DOHH2 (cell line): Measurements from ENCODE around the gene TMEM269.

Source experiments
- H3F3A ChIP-seq: fragments of 200-600 bp; sonication (generic), shearing (Covaris generic); 2 replicates; pipeline ENCODE4 v1.6.0; 2016; ENCODE audit warnings: antibody characterized with exemption, mild to moderate bottlenecking; ENCODE audit not compliant: control insufficient read depth, insufficient read depth
- H3K27ac ChIP-seq: fragments of 200-600 bp; sonication (generic); 2 replicates; pipeline ENCODE4 v1.5.1; 2014; ENCODE audit warnings: low read depth, mild to moderate bottlenecking, low read length, moderate library complexity
- H3K27me3 ChIP-seq: fragments of 200-600 bp; sonication (generic); 2 replicates; pipeline ENCODE4 v1.6.1; 2014; ENCODE audit warnings: mild to moderate bottlenecking, low read length, mixed read lengths; ENCODE audit not compliant: control insufficient read depth
- H3K36me3 ChIP-seq: fragments of 200-600 bp; sonication (generic); 2 replicates; pipeline ENCODE4 v1.6.1; 2014; ENCODE audit warnings: mild to moderate bottlenecking, low read length, moderate library complexity, mixed read lengths; ENCODE audit not compliant: control insufficient read depth
- H3K4me1 ChIP-seq: fragments of 200-600 bp; sonication (generic); 2 replicates; pipeline ENCODE4 v1.6.1; 2014; ENCODE audit warnings: mild to moderate bottlenecking, low read length, mixed read lengths; ENCODE audit not compliant: control insufficient read depth
- H3K4me2 ChIP-seq: fragments of 200-600 bp; sonication (generic); 2 replicates; pipeline ENCODE4 v1.6.0; 2014; ENCODE audit warnings: mild to moderate bottlenecking, low read length, moderate library complexity
- H3K4me3 ChIP-seq: fragments of 200-600 bp; sonication (generic); 2 replicates; pipeline ENCODE4 v1.5.1; 2014; ENCODE audit warnings: mild to moderate bottlenecking, low read length, mixed read lengths
- H3K79me2 ChIP-seq: fragments of 200-600 bp; sonication (generic); 2 replicates; pipeline ENCODE4 v1.6.1; 2014; ENCODE audit warnings: mild to moderate bottlenecking, low read length, mixed read lengths; ENCODE audit not compliant: control insufficient read depth
- H3K9me2 ChIP-seq: fragments of 200-600 bp; sonication (generic); replicated peaks from 2 replicates; pipeline ENCODE4 v1.6.1; 2014; ENCODE audit warnings: mild to moderate bottlenecking, low read length, mixed read lengths; ENCODE audit not compliant: control insufficient read depth
- H3K9me3 ChIP-seq: fragments of 200-600 bp; sonication (generic); 2 replicates; pipeline ENCODE4 v1.6.1; 2014; ENCODE audit warnings: antibody characterized with exemption, low read length, mixed read lengths; ENCODE audit not compliant: control insufficient read depth, insufficient read depth
- H4K20me1 ChIP-seq: fragments of 200-600 bp; sonication (generic); 2 replicates; pipeline ENCODE4 v1.6.0; 2014; ENCODE audit warnings: low read depth, mild to moderate bottlenecking, antibody characterized with exemption, low read length, moderate library complexity; ENCODE audit not compliant: control insufficient read depth, insufficient read depth
- EZH2phosphoT487 ChIP-seq: fragments of 200-600 bp; sonication (generic); IDR thresholded peaks from 2 replicates; pipeline ENCODE4 v1.6.1; 2017; ENCODE audit warnings: borderline replicate concordance, mild to moderate bottlenecking, antibody characterized with exemption, low read length, moderate library complexity, mixed read lengths
- TF ChIP-seq, protein P1 (sequence below): fragments of 200-600 bp; sonication (generic); IDR thresholded peaks from one replicate; pipeline ENCODE4 v1.5.1; 2014; ENCODE audit warnings: antibody characterized with exemption, mild to moderate bottlenecking, low read depth, low read length; ENCODE audit not compliant: poor library complexity, severe bottlenecking

Gene TMEM269

DNA sequence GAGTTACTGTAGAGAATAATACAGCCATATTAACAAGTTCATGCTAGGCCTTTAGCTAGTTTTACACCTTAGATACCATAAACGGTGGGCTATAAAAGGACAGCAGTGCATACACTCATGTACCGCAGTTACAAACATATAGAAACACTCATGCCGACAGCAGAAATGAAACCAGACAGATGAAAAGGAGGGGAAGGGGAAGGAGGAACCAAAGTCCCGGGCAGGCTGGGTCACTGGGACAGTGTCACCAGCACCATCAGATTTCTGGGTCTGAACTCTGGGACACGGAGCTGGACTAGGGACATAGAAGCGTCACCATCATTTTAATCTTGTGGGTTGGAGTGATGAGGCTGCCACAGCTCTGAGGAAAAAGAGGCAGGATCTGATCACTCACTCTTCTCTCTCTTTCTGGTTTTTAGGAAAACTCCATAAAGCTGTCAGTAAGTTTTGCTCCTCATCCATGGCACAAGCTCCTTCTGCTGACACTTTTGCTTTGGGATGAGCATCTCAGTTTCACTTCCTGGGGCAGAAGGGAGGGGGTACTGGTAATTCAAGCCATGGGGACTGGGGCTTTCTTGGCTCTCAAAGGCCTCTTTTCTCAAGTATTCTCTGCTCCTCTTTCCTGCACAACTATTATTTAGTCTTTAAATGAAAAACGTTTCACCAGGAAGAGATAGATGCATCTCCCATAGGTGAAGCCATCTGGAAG lies 53.8 kb downstream of the TMEM269 start:
- no peaks in the 10 kb centered on the region for H3K27me3 ChIP-seq
- H3K9me3 ChIP-seq = no peaks in the 10 kb centered on the region
- no peaks in the 10 kb centered on the region for H3K79me2 ChIP-seq
- H3K27ac ChIP-seq = no peak overlapping the region
- TF ChIP-seq, protein P1, sequence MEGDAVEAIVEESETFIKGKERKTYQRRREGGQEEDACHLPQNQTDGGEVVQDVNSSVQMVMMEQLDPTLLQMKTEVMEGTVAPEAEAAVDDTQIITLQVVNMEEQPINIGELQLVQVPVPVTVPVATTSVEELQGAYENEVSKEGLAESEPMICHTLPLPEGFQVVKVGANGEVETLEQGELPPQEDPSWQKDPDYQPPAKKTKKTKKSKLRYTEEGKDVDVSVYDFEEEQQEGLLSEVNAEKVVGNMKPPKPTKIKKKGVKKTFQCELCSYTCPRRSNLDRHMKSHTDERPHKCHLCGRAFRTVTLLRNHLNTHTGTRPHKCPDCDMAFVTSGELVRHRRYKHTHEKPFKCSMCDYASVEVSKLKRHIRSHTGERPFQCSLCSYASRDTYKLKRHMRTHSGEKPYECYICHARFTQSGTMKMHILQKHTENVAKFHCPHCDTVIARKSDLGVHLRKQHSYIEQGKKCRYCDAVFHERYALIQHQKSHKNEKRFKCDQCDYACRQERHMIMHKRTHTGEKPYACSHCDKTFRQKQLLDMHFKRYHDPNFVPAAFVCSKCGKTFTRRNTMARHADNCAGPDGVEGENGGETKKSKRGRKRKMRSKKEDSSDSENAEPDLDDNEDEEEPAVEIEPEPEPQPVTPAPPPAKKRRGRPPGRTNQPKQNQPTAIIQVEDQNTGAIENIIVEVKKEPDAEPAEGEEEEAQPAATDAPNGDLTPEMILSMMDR = no peak
- TF ChIP-seq EZH2phosphoT487 = no peak
- no peaks in the 10 kb centered on the region for H3K9me2 ChIP-seq
- no peaks in the 10 kb centered on the region for H3K36me3 ChIP-seq
- no peaks in the 10 kb centered on the region for H3F3A ChIP-seq
- H4K20me1 ChIP-seq = no peaks in the 10 kb centered on the region
- H3K4me1 ChIP-seq = peaks cover 6% of the 10 kb centered on the region
- H3K4me2 ChIP-seq = no peak overlapping the region
- no peak overlapping the region for H3K4me3 ChIP-seq

DNA sequence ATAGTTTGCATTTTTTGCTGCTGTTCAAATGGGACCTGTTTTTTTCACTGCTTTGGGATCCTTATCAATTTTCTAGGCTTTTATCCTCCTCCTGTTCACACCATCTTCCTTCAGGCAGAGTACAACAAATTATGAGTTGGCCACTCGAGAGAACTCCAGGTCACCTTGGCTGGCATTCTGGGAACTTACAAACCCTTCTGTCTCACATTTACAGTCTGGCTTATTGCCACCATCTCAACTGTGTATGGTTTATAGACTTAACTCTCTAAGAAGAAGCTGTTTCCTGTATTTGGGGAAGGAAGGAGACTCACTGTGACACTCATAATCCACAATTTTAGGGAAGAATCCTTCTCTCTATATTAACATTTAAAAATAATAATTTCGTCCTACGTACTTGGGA lies 56.2 kb downstream of the TMEM269 start:
- Histone ChIP-seq H4K20me1 (no peaks in the 10 kb centered on the region), H3K4me3 (no peak overlapping the region), H3K27ac (no peak overlapping the region), H3K27me3 (no peaks in the 10 kb centered on the region), H3K4me1 (peaks cover 11% of the 10 kb centered on the region; the same call in 1 of the 2 replicates), H3K36me3 (no peaks in the 10 kb centered on the region), H3K9me2 (no peaks in the 10 kb centered on the region), H3K79me2 (no peaks in the 10 kb centered on the region), H3K4me2 (no peak overlapping the region), H3F3A (no peaks in the 10 kb centered on the region), H3K9me3 (no peaks in the 10 kb centered on the region)
- TF ChIP-seq EZH2phosphoT487 = no peak
- TF ChIP-seq, protein P1 = no peak

DNA sequence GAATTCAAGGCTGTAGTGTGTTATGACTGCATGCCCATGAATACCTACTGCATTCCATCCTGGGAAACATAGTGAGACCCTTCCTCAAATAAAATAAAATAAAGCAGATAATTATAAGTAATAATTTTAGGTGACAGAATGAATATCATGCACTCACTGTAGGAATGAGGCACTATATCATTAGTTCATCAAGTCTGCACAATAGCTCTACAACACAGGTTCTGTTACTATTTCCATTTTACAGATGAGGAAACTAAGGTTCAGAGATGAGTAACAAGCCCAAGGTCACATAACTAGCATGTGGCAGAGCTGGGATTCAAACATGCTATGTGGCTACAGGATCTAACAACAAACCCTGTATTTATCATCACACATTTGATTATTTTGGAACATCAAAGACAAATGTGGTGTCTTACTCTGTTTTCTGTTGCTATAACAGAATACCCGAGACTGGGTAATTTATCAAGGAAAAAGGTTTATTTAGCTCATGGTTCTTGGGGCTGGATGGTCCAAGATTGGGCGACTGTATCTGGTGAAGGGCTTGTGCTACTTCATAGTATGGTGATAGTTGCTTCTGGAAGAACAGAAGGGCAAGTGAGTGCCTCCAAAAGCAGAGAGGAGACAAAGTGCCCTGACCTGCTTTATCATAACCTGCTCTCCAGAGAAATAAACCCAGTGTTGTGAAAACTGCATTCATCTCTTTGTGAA lies 56.8 kb downstream of the TMEM269 start:
- no peak overlapping the region for H3K27ac ChIP-seq
- H3K4me3 ChIP-seq = no peak overlapping the region
- no peak overlapping the region for H3K4me2 ChIP-seq
- H3K27me3 ChIP-seq = no peaks in the 10 kb centered on the region
- H3K36me3 ChIP-seq = peaks cover under 1% of the 10 kb centered on the region; the same call in 1 of the 2 replicates
- H3F3A ChIP-seq = no peaks in the 10 kb centered on the region
- no peaks in the 10 kb centered on the region for H4K20me1 ChIP-seq
- H3K4me1 ChIP-seq = peaks cover 11% of the 10 kb centered on the region; the same call in 1 of the 2 replicates
- TF ChIP-seq, protein P1 = no peak
- no peak for TF ChIP-seq EZH2phosphoT487
- no peaks in the 10 kb centered on the region for H3K9me2 ChIP-seq
- H3K79me2 ChIP-seq = peaks cover 1% of the 10 kb centered on the region
- no peaks in the 10 kb centered on the region for H3K9me3 ChIP-seq
